H9 (cell line): ENCODE data around the gene CFAP65. TPM values are rescaled to one million over a fixed set of nuclear protein-coding genes. Genes with fewer than 3 reads are reported as not detected.

ENCODE experiments used
- DNase-seq: peaks from one replicate; pipeline ENCODE4 v3.0.0-alpha.2; 2017
- H2AFZ ChIP-seq: one replicate; pipeline ENCODE4 v1.6.1; 2013; ENCODE audit warnings: mild to moderate bottlenecking, low read length, control low read depth, moderate library complexity
- H2AK5ac ChIP-seq: 2 replicates; pipeline ENCODE4 v1.6.1; 2013; ENCODE audit warnings: low read length, control low read depth, mixed read lengths; ENCODE audit not compliant: insufficient read length
- H2BK120ac ChIP-seq: one replicate; pipeline ENCODE4 v1.6.1; 2013; ENCODE audit warnings: low read depth, mild to moderate bottlenecking, low read length, control low read depth, inconsistent platforms; ENCODE audit not compliant: poor library complexity, severe bottlenecking
- H2BK12ac ChIP-seq: 2 replicates; pipeline ENCODE4 v1.6.1; 2013; ENCODE audit warnings: low read length, control low read depth, mixed read lengths, low read depth; ENCODE audit not compliant: insufficient read length
- H2BK15ac ChIP-seq: 2 replicates; pipeline ENCODE4 v1.6.1; 2013; ENCODE audit warnings: low read depth, low read length, control low read depth
- H2BK20ac ChIP-seq: one replicate; pipeline ENCODE4 v1.6.1; 2013; ENCODE audit warnings: low read depth, mild to moderate bottlenecking, low read length, control low read depth, inconsistent platforms; ENCODE audit not compliant: poor library complexity, severe bottlenecking
- H2BK5ac ChIP-seq: 2 replicates; pipeline ENCODE4 v1.6.1; 2013; ENCODE audit warnings: low read length, control low read depth, mixed read lengths; ENCODE audit not compliant: insufficient read length
- H3K14ac ChIP-seq: 2 replicates; pipeline ENCODE4 v1.6.1; 2013; ENCODE audit warnings: low read length, control low read depth; ENCODE audit not compliant: insufficient read depth
- H3K18ac ChIP-seq: 2 replicates; pipeline ENCODE4 v1.6.1; 2013; ENCODE audit warnings: low read depth, mild to moderate bottlenecking, mixed read lengths, low read length, control low read depth; ENCODE audit not compliant: insufficient read length
- H3K23ac ChIP-seq: 2 replicates; pipeline ENCODE4 v1.6.1; 2013; ENCODE audit warnings: low read length, control low read depth, mixed read lengths, low read depth; ENCODE audit not compliant: insufficient read length
- H3K23me2 ChIP-seq: 2 replicates; pipeline ENCODE4 v1.6.1; 2013; ENCODE audit warnings: low read depth, mild to moderate bottlenecking, mixed read lengths, low read length, control low read depth; ENCODE audit not compliant: insufficient read length, poor library complexity, severe bottlenecking
- H3K27ac ChIP-seq: 2 replicates; pipeline ENCODE4 v1.5.1; 2013; ENCODE audit warnings: low read length, control low read depth, mixed read lengths, low read depth; ENCODE audit not compliant: insufficient read length
- H3K27me3 ChIP-seq: 2 replicates; pipeline ENCODE4 v1.6.1; 2013; ENCODE audit warnings: low read length, control low read depth, inconsistent platforms; ENCODE audit not compliant: insufficient read depth
- H3K4ac ChIP-seq: 2 replicates; pipeline ENCODE4 v1.6.1; 2013; ENCODE audit warnings: low read depth, mild to moderate bottlenecking, control low read depth, inconsistent platforms, low read length, moderate library complexity
- H3K4me1 ChIP-seq: 2 replicates; pipeline ENCODE4 v1.6.1; 2013; ENCODE audit warnings: low read length, control low read depth, inconsistent platforms; ENCODE audit not compliant: insufficient read depth
- H3K4me2 ChIP-seq: 2 replicates; pipeline ENCODE4 v1.6.1; 2013; ENCODE audit warnings: low read length, control low read depth, mixed read lengths; ENCODE audit not compliant: insufficient read length, insufficient read depth
- H3K56ac ChIP-seq: 2 replicates; pipeline ENCODE4 v1.6.1; 2013; ENCODE audit warnings: low read depth, mild to moderate bottlenecking, mixed read lengths, low read length, control low read depth; ENCODE audit not compliant: insufficient read length
- H3K79me1 ChIP-seq: 2 replicates; pipeline ENCODE4 v1.6.1; 2013; ENCODE audit warnings: low read depth, mild to moderate bottlenecking, moderate library complexity, low read length, control low read depth, inconsistent platforms; ENCODE audit not compliant: insufficient read depth, poor library complexity, severe bottlenecking
- H3K79me2 ChIP-seq: 2 replicates; pipeline ENCODE4 v1.6.1; 2013; ENCODE audit warnings: low read length, control low read depth, inconsistent platforms; ENCODE audit not compliant: insufficient read depth
- H3K9ac ChIP-seq: 2 replicates; pipeline ENCODE4 v1.6.1; 2013; ENCODE audit warnings: low read length, control low read depth, mixed read lengths; ENCODE audit not compliant: insufficient read length; ENCODE audit errors: extremely low read depth
- H3K9me3 ChIP-seq: one replicate; pipeline ENCODE4 v1.6.1; 2013; ENCODE audit warnings: low read depth, low read length, inconsistent platforms; ENCODE audit not compliant: control insufficient read depth
- H3T11ph ChIP-seq: one replicate; pipeline ENCODE4 v1.6.1; 2013; ENCODE audit warnings: mild to moderate bottlenecking, low read length, control low read depth, inconsistent platforms
- H4K20me1 ChIP-seq: one replicate; pipeline ENCODE4 v1.6.1; 2013; ENCODE audit not compliant: control insufficient read depth, insufficient read length, insufficient read depth
- H4K5ac ChIP-seq: 2 replicates; pipeline ENCODE4 v1.6.1; 2013; ENCODE audit warnings: low read depth, mild to moderate bottlenecking, mixed read lengths, low read length, control low read depth; ENCODE audit not compliant: insufficient read length
- H4K8ac ChIP-seq: replicated peaks from 2 replicates; pipeline ENCODE4 v1.6.1; 2013; ENCODE audit warnings: low read length, control low read depth, mixed read lengths, low read depth; ENCODE audit not compliant: insufficient read length
- H4K91ac ChIP-seq: 2 replicates; pipeline ENCODE4 v1.6.1; 2013; ENCODE audit warnings: low read depth, mild to moderate bottlenecking, moderate library complexity, mixed read lengths, low read length, control low read depth; ENCODE audit not compliant: insufficient read length
- H3K27ac Mint-ChIP-seq, 3 experiments: 2 replicates in 2 of 3; 3 replicates in 1 of 3; pipeline ENCODE4 v1.8.0; 2020 to 2021; ENCODE audit warnings: mixed read lengths in 3 of 3, mild to moderate bottlenecking in 1 of 3, moderate library complexity in 1 of 3
- H3K27me3 Mint-ChIP-seq: 2 replicates; pipeline ENCODE4 v1.8.0; 2021; ENCODE audit warnings: low read depth, mild to moderate bottlenecking, moderate library complexity, mixed read lengths
- H3K36me3 Mint-ChIP-seq, 3 experiments: 2 replicates in 2 of 3; 3 replicates in 1 of 3; pipeline ENCODE4 v1.8.0; 2020 to 2021; ENCODE audit warnings: low read depth in 3 of 3, mixed read lengths in 3 of 3; ENCODE audit not compliant: insufficient read depth in 1 of 3
- H3K4me1 Mint-ChIP-seq, 2 experiments: 2 replicates each; pipeline ENCODE4 v1.8.0; 2020; ENCODE audit warnings: mixed read lengths in 2 of 2
- H3K4me3 Mint-ChIP-seq, 2 experiments: 2 replicates in 1 of 2; 3 replicates in 1 of 2; pipeline ENCODE4 v1.8.0; 2020 to 2021; ENCODE audit warnings: mild to moderate bottlenecking in 2 of 2, mixed read lengths in 2 of 2, moderate library complexity in 1 of 2
- H3K9me3 Mint-ChIP-seq, 2 experiments: 2 replicates in 1 of 2; 3 replicates in 1 of 2; pipeline ENCODE4 v1.8.0; 2020; ENCODE audit warnings: mild to moderate bottlenecking in 2 of 2, mixed read lengths in 2 of 2, moderate library complexity in 1 of 2
- CTCF ChIP-seq: fragments of 200-600 bp; sonication (generic); conservative IDR thresholded peaks from 3 replicates; pipeline ENCODE4 v1.8.0; 2021; ENCODE audit warnings: antibody characterized with exemption, mild to moderate bottlenecking
- WGBS: extraction: QIAGEN DNeasy Blood & Tissue Kit; methylation state at CpG from one replicate; pipeline ENCODE4 v1.1.7; 2013; ENCODE audit warnings: missing lambda C conversion rate, low lambda C conversion rate, mixed read lengths; ENCODE audit not compliant: insufficient read length; ENCODE audit errors: extremely low coverage; 5-methylcytosine and 5-hydroxymethylcytosine counted together
- total RNA-seq: library from RNA; stranded (reverse); gene quantifications from 2 replicates; pipeline ENCODE4 v1.2.1, GENCODE V29; 2021

Gene CFAP65
- total RNA-seq, 1 experiment from 2014 or later = 0.20 TPM

GRCh38 chr2:219049282-219049681 lies 8.0 kb upstream of the CFAP65 start:
- Histone ChIP-seq H4K8ac (no peak overlapping the region), H3K23me2 (no peaks in the 10 kb centered on the region), H3T11ph (no peak overlapping the region), H4K5ac (no peak overlapping the region), H4K20me1 (no peaks in the 10 kb centered on the region), H3K9ac (no peak overlapping the region), H2BK15ac (no peak overlapping the region), H3K79me2 (no peaks in the 10 kb centered on the region), H3K27me3 (no peaks in the 10 kb centered on the region), H3K27ac (no peak overlapping the region), H3K14ac (no peak overlapping the region), H2AK5ac (no peak overlapping the region), H3K23ac (no peak overlapping the region), H2BK120ac (no peak overlapping the region), H2BK12ac (no peak overlapping the region), H3K4ac (no peak overlapping the region), H2AFZ (no peak overlapping the region), H3K9me3 (no peaks in the 10 kb centered on the region), H3K4me2 (no peak overlapping the region), H2BK20ac (no peak overlapping the region), H3K4me1 (no peaks in the 10 kb centered on the region), H2BK5ac (no peak overlapping the region), H3K79me1 (no peaks in the 10 kb centered on the region), H3K18ac (no peak overlapping the region), H3K56ac (no peak overlapping the region), H4K91ac (no peak overlapping the region)
- H3K36me3 Mint-ChIP-seq = no peaks in the 10 kb centered on the region
- WGBS = no CpG with 5 or more reads among the region's 6 CpGs
- peaks cover 5% of the 10 kb centered on the region in 2 experiments; a peak in 2 of 4 replicates for H3K4me1 Mint-ChIP-seq
- no peak for DNase-seq
- no peaks in the 10 kb centered on the region for H3K9me3 Mint-ChIP-seq
- no peak overlapping the region for H3K27ac Mint-ChIP-seq
- no peak for TF ChIP-seq CTCF
- peaks cover 81% of the 10 kb centered on the region for H3K27me3 Mint-ChIP-seq
- H3K4me3 Mint-ChIP-seq = no peak overlapping the region
